Measurements from ENCODE around the gene HOXB13. TPM values are rescaled to one million over a fixed set of nuclear protein-coding genes. Genes with fewer than 3 reads are reported as not detected.
A peak's percentile ranks its signal among the peaks of the same experiment; 100 is the strongest.

The HOXB13 gene
- total RNA-seq, 1 experiment from 2014 or later: 10.2 TPM

- DNase-seq: peak; percentile 64
- no peaks in the 10 kb centered on the region for H3K36me3 ChIP-seq
- no peaks in the 10 kb centered on the region for H3K9me3 ChIP-seq
- H3K4me3 ChIP-seq: peak overlapping the region; percentile 43
- H3K27me3 ChIP-seq: no peaks in the 10 kb centered on the region
Observed at GRCh38 chr17:48733632-48734328, 5.2 kb upstream of the HOXB13 start.

- Histone ChIP-seq H3K27me3 (no peaks in the 10 kb centered on the region), H3K4me3 (peak overlapping the region; percentile 43), H3K9me3 (no peaks in the 10 kb centered on the region), H3K36me3 (no peaks in the 10 kb centered on the region)
- DNase-seq: no peak
Observed at GRCh38 chr17:48732688-48733629, 4.4 kb upstream of the HOXB13 start.

GRCh38 chr17:48731355-48731754 is 2.8 kb upstream of the HOXB13 start:
- DNase-seq: no peak
- H3K27me3 ChIP-seq: no peaks in the 10 kb centered on the region
- no peak overlapping the region for H3K4me3 ChIP-seq
- H3K36me3 ChIP-seq: no peaks in the 10 kb centered on the region
- no peaks in the 10 kb centered on the region for H3K9me3 ChIP-seq

DNA sequence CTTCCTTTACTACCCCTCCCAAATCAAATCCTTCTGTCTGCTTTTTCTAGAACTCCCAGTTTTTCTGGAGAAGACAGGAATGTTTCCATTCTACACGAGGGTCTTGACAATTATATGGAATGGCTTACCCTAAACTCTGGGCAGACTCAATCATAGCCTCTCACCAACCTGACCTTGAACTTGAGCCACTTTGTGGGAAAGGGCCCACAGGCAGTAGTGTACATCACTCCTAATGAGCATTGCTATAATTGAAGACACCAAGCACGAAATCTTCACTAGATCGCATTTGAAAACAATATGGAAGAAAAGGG is 1.6 kb upstream of the HOXB13 start:
- Histone ChIP-seq H3K27me3 (no peaks in the 10 kb centered on the region), H3K36me3 (no peaks in the 10 kb centered on the region), H3K9me3 (no peaks in the 10 kb centered on the region), H3K4me3 (no peak overlapping the region)
- DNase-seq: no peak

GRCh38 chr17:48729335-48730239 is 1.0 kb upstream of the HOXB13 start:
- H3K36me3 ChIP-seq: no peaks in the 10 kb centered on the region
- H3K9me3 ChIP-seq: no peaks in the 10 kb centered on the region
- H3K4me3 ChIP-seq: peak overlapping the region; percentile 58
- no peaks in the 10 kb centered on the region for H3K27me3 ChIP-seq
- DNase-seq: peak; percentile 72

GRCh38 chr17:48727415-48728175 is 955 bp downstream of the HOXB13 start:
- H3K9me3 ChIP-seq: no peaks in the 10 kb centered on the region
- H3K27me3 ChIP-seq: no peaks in the 10 kb centered on the region
- H3K36me3 ChIP-seq: no peaks in the 10 kb centered on the region; the same call in 1 of the 2 replicates
- H3K4me3 ChIP-seq: peak overlapping the region; percentile 58
- no peak for DNase-seq

DNA sequence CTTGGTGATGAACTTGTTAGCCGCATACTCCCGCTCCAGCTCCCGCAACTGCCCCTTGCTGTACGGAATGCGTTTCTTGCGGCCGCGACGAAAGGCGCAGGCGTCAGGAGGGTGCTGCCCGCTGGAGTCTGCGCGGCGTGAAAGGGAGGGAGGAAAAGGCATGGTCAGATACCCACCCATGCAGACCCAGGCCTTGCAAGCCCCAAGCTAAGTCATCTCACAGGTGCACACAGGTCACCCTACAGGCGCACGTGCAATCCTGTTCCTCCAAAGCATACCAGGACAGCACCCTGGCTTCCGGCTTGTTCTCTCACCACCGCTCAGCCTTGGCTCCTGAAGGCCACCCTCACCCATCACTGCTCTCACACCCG is 1.6 kb downstream of the HOXB13 start:
- Histone ChIP-seq H3K9me3 (no peaks in the 10 kb centered on the region), H3K4me3 (no peak overlapping the region), H3K36me3 (no peaks in the 10 kb centered on the region; the same call in 1 of the 2 replicates), H3K27me3 (no peaks in the 10 kb centered on the region)
- no peak for DNase-seq

DNA sequence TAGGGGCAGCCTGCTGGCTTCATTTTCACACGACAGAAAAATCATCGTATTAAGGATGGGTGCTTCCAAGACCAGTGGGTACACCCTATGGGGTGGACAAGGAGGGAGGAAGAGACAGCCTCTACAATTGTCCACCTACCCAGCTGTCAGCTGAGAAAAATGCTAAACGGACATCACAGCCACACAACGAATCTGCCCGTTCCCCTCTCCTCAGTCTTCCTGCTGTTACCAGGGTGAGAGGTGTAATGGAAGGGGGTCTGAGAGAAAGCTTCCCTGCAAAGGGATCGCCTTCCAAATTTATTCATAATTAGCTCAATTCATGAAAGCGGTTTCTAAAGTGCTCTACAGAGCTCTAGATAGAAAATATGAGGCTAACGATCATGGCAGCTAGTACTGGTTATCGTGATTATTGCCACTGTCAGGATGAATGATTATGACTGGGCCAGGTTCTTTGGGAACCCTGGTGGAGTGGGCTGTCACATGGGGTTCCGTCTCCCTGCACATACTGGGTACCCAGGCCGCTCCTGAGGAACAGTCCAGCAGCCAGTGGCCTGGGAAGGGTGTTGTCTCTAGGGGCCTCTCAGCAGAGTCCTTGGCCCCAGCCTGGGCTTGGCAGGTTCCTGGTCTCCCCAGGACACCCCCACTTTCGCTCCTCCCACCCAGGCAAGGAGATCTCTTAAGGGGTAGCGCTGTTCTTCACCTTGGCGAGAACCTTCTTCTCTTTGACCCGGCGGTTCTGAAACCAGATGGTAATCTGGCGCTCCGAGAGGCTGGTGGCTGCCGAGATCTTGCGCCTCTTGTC is 2.2 kb downstream of the HOXB13 start:
- DNase-seq: no peak
- H3K27me3 ChIP-seq: no peaks in the 10 kb centered on the region
- no peaks in the 10 kb centered on the region for H3K9me3 ChIP-seq
- no peak overlapping the region for H3K4me3 ChIP-seq
- H3K36me3 ChIP-seq: no peaks in the 10 kb centered on the region; the same call in 1 of the 2 replicates

DNA sequence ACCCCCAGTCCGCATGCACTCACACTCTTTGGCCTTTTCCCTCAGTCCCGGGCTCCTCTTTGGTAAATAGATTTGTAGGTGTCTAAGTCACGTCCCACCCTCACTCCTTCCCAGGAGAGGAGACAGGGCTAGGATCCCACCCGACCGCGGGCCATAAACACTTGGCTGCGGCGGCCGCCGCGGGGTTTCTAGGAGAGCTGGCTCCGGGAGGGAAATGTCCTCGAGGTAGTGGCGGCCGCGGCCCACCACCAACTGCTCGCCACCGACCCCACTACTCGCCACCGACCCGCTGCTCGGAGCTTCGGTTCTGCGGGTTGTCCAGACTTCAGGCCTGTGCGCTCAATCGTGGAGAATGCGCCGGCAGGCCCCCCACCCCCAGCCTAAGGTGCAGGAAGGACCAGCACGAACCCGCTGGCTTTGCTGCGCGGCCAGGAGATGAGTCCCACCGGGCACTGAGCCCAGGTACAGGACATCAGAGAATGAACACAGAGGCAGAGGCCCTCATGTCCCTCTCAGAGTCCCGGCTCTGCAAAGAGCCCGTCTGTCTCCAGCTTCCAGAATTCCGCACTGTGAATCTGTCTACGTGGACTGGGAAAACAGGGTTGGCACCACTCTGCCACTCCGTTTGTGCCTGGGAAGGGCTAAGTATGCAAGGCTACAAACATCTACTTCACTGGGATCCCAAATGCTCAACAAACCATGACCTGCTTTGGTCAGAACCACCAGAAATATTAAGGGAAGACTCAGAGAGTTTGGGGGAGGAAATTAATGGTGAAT is 3.1 kb downstream of the HOXB13 start:
- H3K9me3 ChIP-seq: no peaks in the 10 kb centered on the region
- peak overlapping the region; percentile 60 for H3K4me3 ChIP-seq
- peak; percentile 59 for DNase-seq
- no peaks in the 10 kb centered on the region for H3K27me3 ChIP-seq
- no peaks in the 10 kb centered on the region; the same call in 1 of the 2 replicates for H3K36me3 ChIP-seq

DNA sequence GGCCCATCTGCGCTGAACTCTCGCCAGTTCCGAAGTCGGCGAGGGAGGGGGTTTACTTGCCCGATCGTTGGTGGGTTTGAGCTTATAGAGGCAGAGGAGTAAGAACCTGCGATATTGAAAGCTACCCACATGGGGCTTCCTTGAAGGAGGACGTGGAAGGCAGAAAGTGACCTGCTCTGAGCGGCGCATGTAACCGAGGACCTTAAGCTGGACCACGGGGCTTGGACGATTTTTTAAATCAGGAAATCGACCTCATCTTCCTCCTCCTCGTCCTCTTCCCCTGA is 3.6 kb downstream of the HOXB13 start:
- Histone ChIP-seq H3K4me3 (peak overlapping the region; percentile 60), H3K27me3 (no peaks in the 10 kb centered on the region), H3K9me3 (no peaks in the 10 kb centered on the region), H3K36me3 (no peaks in the 10 kb centered on the region; the same call in 1 of the 2 replicates)
- no peak for DNase-seq

GRCh38 chr17:48724251-48725003 is 4.1 kb downstream of the HOXB13 start:
- DNase-seq: peak; percentile 88
- Histone ChIP-seq H3K36me3 (no peaks in the 10 kb centered on the region; the same call in 1 of the 2 replicates), H3K4me3 (peak overlapping the region; percentile 60), H3K9me3 (no peaks in the 10 kb centered on the region), H3K27me3 (no peaks in the 10 kb centered on the region)

- no peaks in the 10 kb centered on the region; the same call in 1 of the 2 replicates for H3K36me3 ChIP-seq
- peak; percentile 90 for DNase-seq
- H3K27me3 ChIP-seq: no peaks in the 10 kb centered on the region
- H3K9me3 ChIP-seq: no peaks in the 10 kb centered on the region
- peak overlapping the region; percentile 60 for H3K4me3 ChIP-seq
Observed at GRCh38 chr17:48723423-48724250, 4.9 kb downstream of the HOXB13 start.

- DNase-seq: peak; percentile 84
- Histone ChIP-seq H3K36me3 (no peaks in the 10 kb centered on the region; the same call in 1 of the 2 replicates), H3K27me3 (no peaks in the 10 kb centered on the region), H3K4me3 (peak within 1 kb of the TSS; percentile 60), H3K9me3 (no peaks in the 10 kb centered on the region)
Observed at GRCh38 chr17:48722915-48723422, 5.6 kb downstream of the HOXB13 start, which contains the start of gene PRAC2. PRAC2 (plus strand) TSS chr17:48723185; CDS start chr17:48724411, 1,226 bp downstream.

Measured in MG63 (cell line).